Heart left ventricle (tissue), 16 donors: ENCODE data around the gene TBC1D22B. TPM values are rescaled to one million over a fixed set of nuclear protein-coding genes. Genes with fewer than 3 reads are reported as not detected.

Experiments used
- ATAC-seq, 4 donors: fragments of 200-7000 bp; cut with Tn5 transposase; one replicate each; pipeline ENCODE4 v1.9.1; 2020 to 2022; ENCODE audit warnings: moderate library complexity in 4 of 4, mild to moderate bottlenecking in 3 of 4, moderate number of reproducible peaks in 1 of 4
- DNase-seq, 5 donors: peaks; one replicate each; pipeline ENCODE4 v3.0.0-alpha.2; 2020
- H3K27ac ChIP-seq, 12 donors: fragments of 200-600 bp; sonication (generic) in 4 of 12; one replicate each; pipeline versions ENCODE4 v1.5.0 to v1.8.0; 2016 to 2022; ENCODE audit warnings: mild to moderate bottlenecking in 2 of 12
- H3K27me3 ChIP-seq, 9 donors: fragments of 200-600 bp; sonication (generic) in 2 of 9; one replicate each; pipeline versions ENCODE4 v1.5.1 to v1.8.0; 2016 to 2022; ENCODE audit warnings: mild to moderate bottlenecking in 3 of 9
- H3K36me3 ChIP-seq, 9 donors: fragments of 200-600 bp; sonication (generic) in 2 of 9; one replicate each; pipeline versions ENCODE4 v1.5.0 to v1.8.0; 2018 to 2022; ENCODE audit warnings: mild to moderate bottlenecking in 2 of 9
- H3K4me1 ChIP-seq, 12 donors: fragments of 200-600 bp; sonication (generic) in 4 of 12; one replicate each; pipeline versions ENCODE4 v1.5.0 to v1.8.0; 2016 to 2022; ENCODE audit warnings: mild to moderate bottlenecking in 3 of 12
- H3K4me3 ChIP-seq, 12 donors: fragments of 200-600 bp; sonication (generic) in 4 of 12; one replicate each; pipeline versions ENCODE4 v1.5.0 to v1.8.0; 2017 to 2022; ENCODE audit warnings: mild to moderate bottlenecking in 9 of 12, moderate library complexity in 4 of 12
- H3K9me3 ChIP-seq, 12 donors: fragments of 200-600 bp; sonication (generic) in 4 of 12; one replicate each; pipeline versions ENCODE4 v1.5.0 to v1.8.0; 2016 to 2022; ENCODE audit warnings: mild to moderate bottlenecking in 1 of 12
- CTCF ChIP-seq, 12 donors: fragments of 200-600 bp; sonication (generic) in 4 of 12; IDR thresholded peaks; one replicate each; pipeline versions ENCODE4 v1.5.0 to v1.8.0; 2018 to 2022; ENCODE audit warnings: antibody characterized with exemption in 12 of 12, mild to moderate bottlenecking in 5 of 12
- POLR2A ChIP-seq, 2 donors: fragments of 450-650 bp; IDR thresholded peaks; one replicate each; pipeline ENCODE4 v1.6.1; 2017; ENCODE audit warnings: antibody characterized with exemption in 2 of 2, mild to moderate bottlenecking in 2 of 2, moderate library complexity in 2 of 2
- WGBS, 4 donors: extraction: QIAGEN DNeasy Blood & Tissue Kit in 2 of 4; methylation state at CpG; one replicate each; pipeline versions ENCODE4 v1.1.5 to v1.1.7; 2013 to 2018; 5-methylcytosine and 5-hydroxymethylcytosine counted together
- intact Hi-C, 10 donors: fragments of 100-400 bp; cut with DNase I; formaldehyde crosslinking; loops; one replicate each; pipeline versions ENCODE4 v1.11.1 to v1.14.2; 2022
- polyA plus RNA-seq, 2 donors: library from polyadenylated mRNA; stranded (reverse); fragments of 200-250 nt; gene quantifications; one replicate each; pipeline ENCODE4 v1.2.3, GENCODE V29; 2013
- total RNA-seq, 9 donors: library from RNA; depleted of rRNA in 2 of 9; stranded (reverse); fragments of >200 nt in 2 of 9; fragmentation: NEBNext Ultra II Directional in 3 of 9; extraction: Animal tissue kit (Norgen Biotek cat#: 25700) in 3 of 9; gene quantifications; one replicate each; pipeline versions ENCODE4 v1.1.0 to v1.2.4, GENCODE V29; 2016 to 2023
- donor health status: ischemic (EF 13 %, LVEDD 7.1; RV severe dilation, severe dysfunction).
- donor health status: healthy with polysubstance abuse.
- donor health status: DM: no; HTN: yes; CAD: no.
- donor health status: DM: no; HTN: no; CAD: no.
- donor health status: ischemic (EF 25% LVEDD 6.9; RV normal size, moderate dysfunction).
- donor health status: ischemic (EF 25% LVEDD 5.7; RV mildly dilated, moderate dysfunction).
- donor health status: healthy.
- donor health status: DM: yes; HTN: yes; CAD: no.
- donor health status: ischemic (EF 35%, LVEDD 5.7; RV mildly dilated, moderate dysfunction).
- donor health status: nonischemic (EF 11% LVEDD 7.7; RV severe dilation, severe dysfunction).
- donor health status: DM: yes; HTN: yes; CAD: no.
- donor health status: PGD.
- donor health status: ischemic (EF 29% LVEDD 5.4; RV normal size, mild dysfunction).
- donor health status: nonischemic (EF 23%, LVEDD 6.1; RV moderate dilation, normal function).

Gene TBC1D22B
- total and polyA plus RNA-seq, 11 donors, result 3.1 to 10.7 (median 7.3) TPM

GRCh38 chr6:37209461-37210205 is 47.9 kb upstream of the TBC1D22B start:
- Histone ChIP-seq H3K4me3 (no peak overlapping the region), H3K27me3 (no peaks in the 10 kb centered on the region), H3K36me3 (no peaks in the 10 kb centered on the region), H3K9me3 (no peaks in the 10 kb centered on the region), H3K4me1 (peaks cover 0 to 53% (median 0%) of the 10 kb centered on the region in 12 donors), H3K27ac (peak overlapping the region in 1 of 12 donors; percentile 58)
- no peak for TF ChIP-seq POLR2A (IDR thresholded peaks at IDR 0.05)
- no peak for TF ChIP-seq CTCF (IDR thresholded peaks at IDR 0.05)
- intact Hi-C loops, result loop anchor here (1.0 to 10.0 kb wide), 17 partner anchors 37 to 445 kb away; partner anchors contain the start of genes C6orf89 (in 5 of the 10) and PIM1 (in 4 of the 10)
- 86 to 88% (median 88%) methylated on average over 12 of the region's 12 CpGs for WGBS, 4 donors
- no peak for ATAC-seq
- DNase-seq, result no peak

GRCh38 chr6:37210313-37210968 is 47.1 kb upstream of the TBC1D22B start:
- Histone ChIP-seq H3K4me3 (no peak overlapping the region), H3K27me3 (no peaks in the 10 kb centered on the region), H3K36me3 (no peaks in the 10 kb centered on the region), H3K4me1 (peaks cover 0 to 50% (median 0%) of the 10 kb centered on the region in 12 donors), H3K27ac (peak overlapping the region in 1 of 12 donors; percentile 58), H3K9me3 (no peaks in the 10 kb centered on the region)
- WGBS, 4 donors, result 58 to 64% (median 62%) methylated on average over 7 of the region's 7 CpGs
- DNase-seq (peak in 4 of 5 donors; percentile 54 to 75 (median 66)), ATAC-seq (peak; percentile 55 to 88 (median 84))
- intact Hi-C loops, result loop anchor here (1.0 to 10.0 kb wide), 13 partner anchors 38 to 446 kb away; partner anchors contain the start of gene C6orf89 (in 4 of the 10)
- TF ChIP-seq POLR2A (IDR thresholded peaks at IDR 0.05) (no peak), CTCF (IDR thresholded peaks at IDR 0.05) (peak; percentile 87 to 97 (median 94))

GRCh38 chr6:37212268-37212667 is 45.3 kb upstream of the TBC1D22B start:
- Histone ChIP-seq H3K27me3 (no peaks in the 10 kb centered on the region), H3K36me3 (no peaks in the 10 kb centered on the region), H3K9me3 (no peaks in the 10 kb centered on the region), H3K4me3 (no peak overlapping the region), H3K27ac (no peak overlapping the region), H3K4me1 (peaks cover 0 to 34% (median 0%) of the 10 kb centered on the region in 12 donors)
- WGBS, 4 donors, result 70 to 85% (median 82%) methylated on average over 9 of the region's 9 CpGs
- DNase-seq, result no peak
- TF ChIP-seq POLR2A (IDR thresholded peaks at IDR 0.05), result no peak
- TF ChIP-seq CTCF (IDR thresholded peaks at IDR 0.05), result no peak
- ATAC-seq, result no peak
- intact Hi-C loops, result loop anchor here in 7 of 10 donors (5.0 to 10.0 kb wide), 6 partner anchors 185 to 447 kb away; partner anchors contain the start of gene C6orf89 (in 4 of the 7)

- Histone ChIP-seq H3K4me1 (peaks cover 0 to 38% (median 4%) of the 10 kb centered on the region in 12 donors), H3K27me3 (no peaks in the 10 kb centered on the region), H3K4me3 (no peak overlapping the region), H3K9me3 (no peaks in the 10 kb centered on the region), H3K27ac (no peak overlapping the region), H3K36me3 (no peaks in the 10 kb centered on the region)
- intact Hi-C loops, result loop anchor here in 5 of 10 donors (10.0 kb wide), 3 partner anchors 323 to 453 kb away; partner anchors contain the start of gene C6orf89 (in 3 of the 5)
- TF ChIP-seq CTCF (IDR thresholded peaks at IDR 0.05) (no peak), POLR2A (IDR thresholded peaks at IDR 0.05) (no peak)
- ATAC-seq (no peak), DNase-seq (no peak)
- WGBS, 4 donors, result 93 to 98% (median 95%) methylated on average over 6 of the region's 6 CpGs
Measured at GRCh38 chr6:37218061-37218460, 39.5 kb upstream of the TBC1D22B start.
